Upper lobe of left lung (tissue), 6 donors: Measurements from ENCODE around the gene PMAIP1. TPM values are rescaled to one million over a fixed set of nuclear protein-coding genes. Genes with fewer than 3 reads are reported as not detected.

Source experiments
- ATAC-seq, 2 donors: fragments of 200-7000 bp; cut with Tn5 transposase; one replicate each; pipeline ENCODE4 v1.9.1; 2022; ENCODE audit warnings: mild to moderate bottlenecking in 2 of 2, moderate library complexity in 2 of 2; ENCODE audit not compliant: low FRiP score in 2 of 2
- DNase-seq, 2 donors: peaks; one replicate each; pipeline ENCODE4 v3.0.0-alpha.2; 2019 to 2020
- H3K27ac ChIP-seq, 4 donors: fragments of 200-600 bp; sonication (generic); one replicate each; pipeline ENCODE4 v1.5.1; 2016 to 2019
- H3K27me3 ChIP-seq, 4 donors: fragments of 200-600 bp; sonication (generic); one replicate each; pipeline ENCODE4 v1.5.1; 2017 to 2019
- H3K36me3 ChIP-seq, 4 donors: fragments of 200-600 bp; sonication (generic); one replicate each; pipeline ENCODE4 v1.5.1; 2016 to 2019
- H3K4me1 ChIP-seq, 4 donors: fragments of 200-600 bp; sonication (generic); one replicate each; pipeline ENCODE4 v1.5.1; 2018 to 2019
- H3K4me3 ChIP-seq, 4 donors: fragments of 200-600 bp; sonication (generic); one replicate each; pipeline ENCODE4 v1.5.1; 2017 to 2019; ENCODE audit warnings: mild to moderate bottlenecking in 2 of 4, moderate library complexity in 1 of 4
- H3K9me3 ChIP-seq, 4 donors: fragments of 200-600 bp; sonication (generic); one replicate each; pipeline ENCODE4 v1.5.1; 2018 to 2019
- EP300 ChIP-seq, 4 donors: sonication (generic); formaldehyde crosslinking; IDR thresholded peaks; one replicate each; pipeline ENCODE4 v1.5.1; 2017; ENCODE audit warnings: antibody characterized with exemption in 4 of 4, control low read depth in 2 of 4
- POLR2A ChIP-seq, 4 donors: fragments of 450-650 bp; IDR thresholded peaks; one replicate each; pipeline ENCODE4 v1.5.1; 2016 to 2017; ENCODE audit warnings: antibody characterized with exemption in 4 of 4, mild to moderate bottlenecking in 2 of 4
- POLR2AphosphoS5 ChIP-seq, 2 donors: sonication (generic); formaldehyde crosslinking; IDR thresholded peaks; one replicate each; pipeline ENCODE4 v1.5.1; 2017; ENCODE audit warnings: antibody characterized with exemption in 2 of 2
- whole genome bisulfite sequencing, 2 donors: methylation state at CpG; one replicate each; pipeline ENCODE4 v1.1.5; 2017 to 2018; 5-methylcytosine and 5-hydroxymethylcytosine counted together
- total RNA-seq, 6 donors: library from RNA; depleted of rRNA in 4 of 6; stranded (reverse); fragments of >200 nt in 4 of 6; gene quantifications; one replicate each; pipeline versions ENCODE4 v1.1.0 to v1.2.1, GENCODE V29; 2016 to 2021
- TF ChIP-seq, protein P1 (sequence below), 6 experiments: fragments of 450-650 bp in 4 of 6; fragments of 200-600 bp in 2 of 6; sonication (generic) in 2 of 6; IDR thresholded peaks; one replicate each; pipeline ENCODE4 v1.5.1; 2016 to 2019; ENCODE audit warnings: antibody characterized with exemption in 6 of 6
- donor health status: DM: no; HTN: no; CAD: no; lungs with moderate emphysema.
- donor health status: DM: no; HTN: yes; CAD: no; lungs with severe emphysema.

PMAIP1 gene
- total RNA-seq, 6 donors from 2014 or later, result 0.67 to 5.5 (median 4.4) TPM; not detected in 1

- Histone ChIP-seq H3K4me3 (no peak overlapping the region), H3K27ac (no peak overlapping the region), H3K36me3 (no peaks in the 10 kb centered on the region), H3K4me1 (no peaks in the 10 kb centered on the region), H3K9me3 (no peaks in the 10 kb centered on the region), H3K27me3 (no peaks in the 10 kb centered on the region)
- DNase-seq (no peak), ATAC-seq (no peak)
- TF ChIP-seq POLR2A (IDR thresholded peaks at IDR 0.05) (no peak), POLR2AphosphoS5 (IDR thresholded peaks at IDR 0.05) (no peak), EP300 (IDR thresholded peaks at IDR 0.05) (no peak)
- TF ChIP-seq, protein P1, sequence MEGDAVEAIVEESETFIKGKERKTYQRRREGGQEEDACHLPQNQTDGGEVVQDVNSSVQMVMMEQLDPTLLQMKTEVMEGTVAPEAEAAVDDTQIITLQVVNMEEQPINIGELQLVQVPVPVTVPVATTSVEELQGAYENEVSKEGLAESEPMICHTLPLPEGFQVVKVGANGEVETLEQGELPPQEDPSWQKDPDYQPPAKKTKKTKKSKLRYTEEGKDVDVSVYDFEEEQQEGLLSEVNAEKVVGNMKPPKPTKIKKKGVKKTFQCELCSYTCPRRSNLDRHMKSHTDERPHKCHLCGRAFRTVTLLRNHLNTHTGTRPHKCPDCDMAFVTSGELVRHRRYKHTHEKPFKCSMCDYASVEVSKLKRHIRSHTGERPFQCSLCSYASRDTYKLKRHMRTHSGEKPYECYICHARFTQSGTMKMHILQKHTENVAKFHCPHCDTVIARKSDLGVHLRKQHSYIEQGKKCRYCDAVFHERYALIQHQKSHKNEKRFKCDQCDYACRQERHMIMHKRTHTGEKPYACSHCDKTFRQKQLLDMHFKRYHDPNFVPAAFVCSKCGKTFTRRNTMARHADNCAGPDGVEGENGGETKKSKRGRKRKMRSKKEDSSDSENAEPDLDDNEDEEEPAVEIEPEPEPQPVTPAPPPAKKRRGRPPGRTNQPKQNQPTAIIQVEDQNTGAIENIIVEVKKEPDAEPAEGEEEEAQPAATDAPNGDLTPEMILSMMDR (IDR thresholded peaks at IDR 0.05), result no peak
- WGBS, 2 donors, result 85 to 91% methylated on average over 2 of the region's 2 CpGs
These were observed 28.4 kb downstream of the PMAIP1 start for GRCh38 chr18:59928201-59928600.

DNA sequence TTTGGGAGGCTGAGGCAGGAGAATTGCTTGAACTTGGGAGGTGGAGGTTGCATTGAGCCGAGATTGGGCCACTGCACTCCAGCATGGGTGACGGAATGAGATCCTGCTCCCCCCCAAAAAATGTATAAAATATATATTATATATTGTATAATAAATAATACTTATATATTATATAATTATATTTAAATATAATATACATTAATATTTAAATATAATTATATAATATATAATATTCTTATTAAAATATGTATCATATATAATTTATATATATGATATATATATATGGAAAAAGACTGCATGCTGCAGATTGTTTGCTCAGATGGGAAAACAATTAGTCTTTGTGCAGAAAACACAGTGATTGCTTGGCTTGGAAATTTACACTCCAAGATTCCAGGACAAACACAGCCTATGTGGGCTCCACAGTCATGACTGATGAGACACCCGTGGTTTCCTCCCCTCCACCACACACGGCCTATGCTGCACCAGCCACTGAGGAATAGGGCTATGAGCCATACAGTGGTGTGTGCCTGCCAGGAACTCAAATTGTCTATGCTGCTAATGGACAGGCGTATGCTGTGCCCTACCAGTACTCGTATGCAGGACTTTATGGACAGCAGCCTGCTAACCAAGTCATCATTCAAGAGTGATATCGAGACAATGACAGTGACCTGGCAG, 30.0 kb downstream of the PMAIP1 start:
- no peak for ATAC-seq

DNA sequence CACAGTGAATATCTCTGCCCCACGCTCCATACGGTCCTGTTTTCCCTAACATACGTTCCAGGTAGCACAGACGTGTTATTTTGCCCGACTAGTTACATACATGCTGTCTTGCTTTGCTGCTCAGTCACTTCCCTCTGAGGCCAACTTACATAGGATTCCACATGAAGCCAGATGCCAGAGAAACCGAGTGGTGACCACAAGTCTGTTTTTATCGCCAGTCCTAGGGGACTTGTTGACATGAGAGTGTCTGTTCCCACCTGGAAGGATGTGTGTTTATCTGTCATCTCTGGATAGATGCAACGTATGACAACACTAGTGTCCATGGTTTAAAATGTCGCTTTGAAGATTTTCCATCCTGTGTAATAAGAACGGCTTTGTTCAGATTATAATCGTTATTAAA, 32.6 kb downstream of the PMAIP1 start:
- H3K9me3 ChIP-seq, result no peaks in the 10 kb centered on the region
- H3K27ac ChIP-seq, result no peak overlapping the region
- TF ChIP-seq EP300 (IDR thresholded peaks at IDR 0.05) (no peak), POLR2A (IDR thresholded peaks at IDR 0.05) (no peak), POLR2AphosphoS5 (IDR thresholded peaks at IDR 0.05) (no peak)
- TF ChIP-seq, protein P1 (IDR thresholded peaks at IDR 0.05), result no peak
- ATAC-seq, result no peak
- no peaks in the 10 kb centered on the region for H3K36me3 ChIP-seq
- no peaks in the 10 kb centered on the region for H3K27me3 ChIP-seq
- no peak for DNase-seq
- no peak overlapping the region for H3K4me3 ChIP-seq
- 83 to 86% methylated on average over 11 of the region's 11 CpGs for WGBS, 2 donors
- no peaks in the 10 kb centered on the region for H3K4me1 ChIP-seq

More for the DNA sequence above, 30.0 kb downstream of the PMAIP1 start:
- Histone ChIP-seq H3K4me3 (no peak overlapping the region), H3K9me3 (no peaks in the 10 kb centered on the region), H3K36me3 (no peaks in the 10 kb centered on the region), H3K27me3 (no peaks in the 10 kb centered on the region), H3K4me1 (no peaks in the 10 kb centered on the region), H3K27ac (no peak overlapping the region)
- DNase-seq, result no peak
- TF ChIP-seq POLR2AphosphoS5 (IDR thresholded peaks at IDR 0.05) (no peak), POLR2A (IDR thresholded peaks at IDR 0.05) (no peak), EP300 (IDR thresholded peaks at IDR 0.05) (no peak)
- TF ChIP-seq, protein P1 (IDR thresholded peaks at IDR 0.05), result no peak
- WGBS, 2 donors, result 82 to 86% methylated on average over 6 to 7 of the region's 7 CpGs

DNA sequence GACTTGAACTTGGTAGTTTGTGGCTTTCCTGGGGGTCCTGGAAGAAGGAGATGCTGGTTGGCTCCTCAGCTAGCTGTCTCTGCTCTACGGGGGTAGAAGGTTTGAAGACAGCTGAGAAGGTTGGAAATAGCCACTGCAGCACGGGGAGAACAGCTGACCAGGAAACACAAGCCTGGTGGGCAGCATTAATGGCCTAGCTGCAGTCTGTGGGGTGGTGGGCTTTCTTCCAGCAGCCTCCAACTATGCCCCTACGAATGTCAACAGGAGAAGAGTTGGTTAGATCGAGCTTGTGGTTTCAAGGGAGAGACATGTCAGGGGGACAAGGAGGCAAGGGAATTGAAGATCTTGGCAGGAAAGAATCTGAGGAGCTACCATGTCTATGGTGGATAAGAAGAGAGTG, 38.9 kb downstream of the PMAIP1 start:
- H3K4me1 ChIP-seq, result no peaks in the 10 kb centered on the region
- WGBS, 2 donors, result 83 to 86% methylated on average over 4 of the region's 4 CpGs
- H3K27ac ChIP-seq, result no peak overlapping the region
- DNase-seq (no peak), ATAC-seq (no peak)
- TF ChIP-seq, protein P1 (IDR thresholded peaks at IDR 0.05), result no peak
- TF ChIP-seq EP300 (IDR thresholded peaks at IDR 0.05) (no peak), POLR2AphosphoS5 (IDR thresholded peaks at IDR 0.05) (no peak), POLR2A (IDR thresholded peaks at IDR 0.05) (no peak)
- no peaks in the 10 kb centered on the region for H3K36me3 ChIP-seq
- no peak overlapping the region for H3K4me3 ChIP-seq
- H3K27me3 ChIP-seq, result no peaks in the 10 kb centered on the region
- H3K9me3 ChIP-seq, result no peaks in the 10 kb centered on the region

DNA sequence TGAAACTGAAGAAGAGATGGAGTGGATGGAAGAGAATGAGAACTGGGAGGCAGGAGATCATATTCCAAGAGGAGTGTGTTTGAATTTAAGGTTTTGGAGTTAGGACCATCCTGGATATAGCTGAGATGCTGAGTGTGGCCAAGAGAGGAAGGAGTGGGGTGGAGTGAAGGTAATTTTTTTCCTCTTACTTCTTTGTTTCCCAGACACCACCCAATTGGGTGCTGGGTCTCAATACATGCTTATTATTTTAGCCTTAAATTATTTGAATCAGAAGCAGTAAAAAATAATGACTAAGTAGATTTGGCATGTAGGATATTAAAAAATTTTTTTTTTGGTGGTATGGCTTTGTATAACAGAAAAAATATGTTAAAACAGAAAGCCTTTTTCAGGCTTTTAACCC, 39.3 kb downstream of the PMAIP1 start:
- TF ChIP-seq, protein P1 (IDR thresholded peaks at IDR 0.05), result no peak
- TF ChIP-seq POLR2A (IDR thresholded peaks at IDR 0.05) (no peak), EP300 (IDR thresholded peaks at IDR 0.05) (no peak), POLR2AphosphoS5 (IDR thresholded peaks at IDR 0.05) (no peak)
- H3K36me3 ChIP-seq, result no peaks in the 10 kb centered on the region
- no peak for ATAC-seq

More for the DNA sequence above, 39.3 kb downstream of the PMAIP1 start:
- DNase-seq, result no peak
- Histone ChIP-seq H3K4me3 (no peak overlapping the region), H3K27me3 (no peaks in the 10 kb centered on the region), H3K9me3 (no peaks in the 10 kb centered on the region), H3K4me1 (no peaks in the 10 kb centered on the region), H3K27ac (no peak overlapping the region)
